CD4-positive, CD25-positive, alpha-beta regulatory T cell (primary cell): ENCODE measurements around the gene NOP10. TPM values are rescaled to one million over a fixed set of nuclear protein-coding genes. Genes with fewer than 3 reads are reported as not detected.

ENCODE experiments used
- ATAC-seq, 2 donors: fragments of 150-1000 bp; cut with Tn5 transposase; one replicate each; pipeline ENCODE4 v1.10.0; 2021; ENCODE audit warnings: low read depth in 2 of 2, moderate number of reproducible peaks in 2 of 2, moderate library complexity in 1 of 2
- DNase-seq, 3 donors: peaks; one replicate each; pipeline versions ENCODE4 v3.0.0 to v3.0.0-alpha.2; 2012 to 2022; ENCODE audit warnings: mixed read lengths in 1 of 3
- H3K27ac ChIP-seq: one replicate; pipeline ENCODE4 v1.7.0; 2013; ENCODE audit warnings: mild to moderate bottlenecking, low read length; ENCODE audit not compliant: insufficient read depth, poor library complexity, severe bottlenecking
- H3K27me3 ChIP-seq: one replicate; pipeline ENCODE4 v1.7.0; 2013; ENCODE audit warnings: low read length; ENCODE audit not compliant: control insufficient read depth, insufficient read depth
- H3K36me3 ChIP-seq: one replicate; pipeline ENCODE4 v1.7.0; 2013; ENCODE audit warnings: mild to moderate bottlenecking, low read length, moderate library complexity; ENCODE audit not compliant: control insufficient read depth, insufficient read depth
- H3K4me1 ChIP-seq: 2 replicates; pipeline ENCODE4 v1.7.0; 2013; ENCODE audit warnings: mild to moderate bottlenecking, low read length; ENCODE audit not compliant: insufficient read depth, control insufficient read depth, poor library complexity, severe bottlenecking
- H3K4me3 ChIP-seq: one replicate; pipeline ENCODE4 v1.7.0; 2013; ENCODE audit warnings: low read depth, mild to moderate bottlenecking, low read length, moderate library complexity
- H3K9me3 ChIP-seq, 2 experiments: 1 replicate in 1 of 2; 2 replicates in 1 of 2; pipeline ENCODE4 v1.7.0; 2013; ENCODE audit warnings: low read length in 2 of 2, mild to moderate bottlenecking in 1 of 2, moderate library complexity in 1 of 2; ENCODE audit not compliant: control insufficient read depth in 2 of 2
- H3K27ac Mint-ChIP-seq, 3 donors: one replicate each; pipeline ENCODE4 v1.8.0; 2020 to 2022; ENCODE audit warnings: mild to moderate bottlenecking in 3 of 3, mixed read lengths in 3 of 3, moderate library complexity in 2 of 3
- H3K27me3 Mint-ChIP-seq: one replicate; pipeline ENCODE4 v1.8.0; 2022; ENCODE audit warnings: mild to moderate bottlenecking, mixed read lengths
- H3K36me3 Mint-ChIP-seq: one replicate; pipeline ENCODE4 v1.8.0; 2020; ENCODE audit warnings: mixed read lengths
- H3K4me1 Mint-ChIP-seq, 4 donors: one replicate each; pipeline ENCODE4 v1.8.0; 2020 to 2022; ENCODE audit warnings: mixed read lengths in 4 of 4, mild to moderate bottlenecking in 1 of 4
- H3K4me3 Mint-ChIP-seq, 4 donors: one replicate each; pipeline ENCODE4 v1.8.0; 2020 to 2022; ENCODE audit warnings: mild to moderate bottlenecking in 4 of 4, mixed read lengths in 4 of 4, moderate library complexity in 3 of 4
- H3K9me3 Mint-ChIP-seq, 7 donors: one replicate each; pipeline ENCODE4 v1.8.0; 2020 to 2022; ENCODE audit warnings: mixed read lengths in 7 of 7, mild to moderate bottlenecking in 3 of 7, moderate library complexity in 2 of 7
- polyA plus RNA-seq, 4 donors: library from polyadenylated mRNA; unstranded; fragments of 300-500 nt; fragmentation: Illumina TruSeq; gene quantifications; one replicate each; pipeline ENCODE4 v1.2.3, GENCODE V29; 2021
- total RNA-seq: library from RNA; stranded (reverse); gene quantifications from one replicate; pipeline ENCODE4 v1.2.3, GENCODE V29; 2022

NOP10 gene
- total and polyA plus RNA-seq, 5 donors from 2014 or later = 54.1 to 504 (median 446) TPM

GRCh38 chr15:34336231-34336990 is 6.5 kb downstream of the NOP10 start:
- H3K9me3 Mint-ChIP-seq = peaks cover 0 to 2% (median 0%) of the 10 kb centered on the region in 7 donors
- no peaks in the 10 kb centered on the region for H3K27me3 ChIP-seq
- peaks cover 10% of the 10 kb centered on the region for H3K36me3 ChIP-seq
- H3K4me3 ChIP-seq = peak overlapping the region; percentile 97
- DNase-seq (peak in 1 of 3 donors; percentile 45), ATAC-seq (peak in 1 of 2 donors; percentile 3)
- H3K9me3 ChIP-seq = no peaks in the 10 kb centered on the region
- H3K4me1 Mint-ChIP-seq = peaks cover 27 to 68% (median 38%) of the 10 kb centered on the region in 4 donors
- H3K4me3 Mint-ChIP-seq = peak overlapping the region in 3 of 4 donors; percentile 99
- peak overlapping the region; percentile 96 to 99 (median 99) for H3K27ac Mint-ChIP-seq
- no peaks in the 10 kb centered on the region for H3K27me3 Mint-ChIP-seq
- peaks cover 10% of the 10 kb centered on the region for H3K36me3 Mint-ChIP-seq
- peak overlapping the region; percentile 87 for H3K27ac ChIP-seq
- peaks cover 71% of the 10 kb centered on the region for H3K4me1 ChIP-seq

DNA sequence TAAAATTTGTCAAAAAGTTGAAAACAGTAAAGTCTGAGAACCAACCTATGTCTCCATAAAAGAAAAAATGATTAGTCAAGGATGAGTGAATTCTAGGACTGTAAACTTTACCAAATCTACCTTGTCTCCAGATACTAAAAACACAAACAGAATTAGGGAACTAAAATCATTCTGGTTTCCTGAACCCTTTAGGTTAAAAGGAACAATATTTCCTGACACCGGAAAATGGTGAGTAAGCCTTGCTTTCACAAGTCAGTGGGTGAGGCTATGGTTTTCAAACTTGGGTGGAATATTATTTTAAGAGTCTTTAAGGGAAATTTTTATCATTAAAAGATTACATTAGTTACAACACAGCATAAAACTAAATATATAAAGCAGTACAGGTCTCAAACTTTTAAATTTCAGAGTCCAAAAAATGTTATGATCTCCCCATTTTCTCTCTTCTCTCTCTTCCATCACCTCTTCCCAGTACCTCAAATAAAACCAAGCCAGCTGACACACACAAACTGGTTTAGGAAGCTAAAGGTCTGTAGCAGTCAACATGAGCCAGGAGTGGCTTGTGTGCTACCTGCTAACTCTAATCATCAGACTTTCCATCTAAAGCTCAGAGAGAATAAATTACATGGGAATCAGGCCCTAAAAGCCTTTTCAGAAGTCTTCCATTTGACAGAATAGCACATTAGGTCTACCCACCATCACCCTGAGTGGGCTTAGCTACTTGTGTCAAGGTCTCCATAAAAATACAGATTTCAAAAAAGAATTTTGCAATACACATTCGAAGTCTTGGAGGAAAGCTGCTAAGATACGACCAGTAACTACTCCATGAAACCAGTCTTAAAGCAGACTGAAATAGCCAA is 7.5 kb downstream of the NOP10 start:
- peaks cover 24 to 68% (median 38%) of the 10 kb centered on the region in 4 donors for H3K4me1 Mint-ChIP-seq
- peaks cover 5% of the 10 kb centered on the region for H3K36me3 Mint-ChIP-seq

GRCh38 chr15:34334672-34335071 is 8.3 kb downstream of the NOP10 start:
- peaks cover 0 to 2% (median 0%) of the 10 kb centered on the region in 7 donors for H3K9me3 Mint-ChIP-seq
- ATAC-seq = no peak
- peaks cover 4% of the 10 kb centered on the region for H3K36me3 Mint-ChIP-seq
- no peaks in the 10 kb centered on the region for H3K9me3 ChIP-seq
- H3K27ac ChIP-seq = peak overlapping the region; percentile 87
- H3K27me3 ChIP-seq = no peaks in the 10 kb centered on the region
- H3K27ac Mint-ChIP-seq = peak overlapping the region; percentile 96 to 99 (median 99)
- no peak for DNase-seq
- H3K4me1 ChIP-seq = peaks cover 80% of the 10 kb centered on the region
- H3K36me3 ChIP-seq = peaks cover 2% of the 10 kb centered on the region
- no peaks in the 10 kb centered on the region for H3K27me3 Mint-ChIP-seq
- peak overlapping the region; percentile 97 for H3K4me3 ChIP-seq
- H3K4me3 Mint-ChIP-seq = peak overlapping the region in 3 of 4 donors; percentile 99
- peaks cover 23 to 67% (median 39%) of the 10 kb centered on the region in 4 donors for H3K4me1 Mint-ChIP-seq

More for the DNA sequence above, 7.5 kb downstream of the NOP10 start:
- H3K27ac Mint-ChIP-seq = peak overlapping the region; percentile 96 to 99 (median 99)
- Histone ChIP-seq H3K4me1 (peaks cover 78% of the 10 kb centered on the region), H3K27ac (peak overlapping the region; percentile 87), H3K4me3 (peak overlapping the region; percentile 97), H3K27me3 (no peaks in the 10 kb centered on the region), H3K9me3 (no peaks in the 10 kb centered on the region), H3K36me3 (peaks cover 9% of the 10 kb centered on the region)
- peak overlapping the region in 3 of 4 donors; percentile 99 for H3K4me3 Mint-ChIP-seq
- H3K27me3 Mint-ChIP-seq = no peaks in the 10 kb centered on the region
- peaks cover 0 to 2% (median 0%) of the 10 kb centered on the region in 7 donors for H3K9me3 Mint-ChIP-seq
- DNase-seq (no peak), ATAC-seq (no peak)

DNA sequence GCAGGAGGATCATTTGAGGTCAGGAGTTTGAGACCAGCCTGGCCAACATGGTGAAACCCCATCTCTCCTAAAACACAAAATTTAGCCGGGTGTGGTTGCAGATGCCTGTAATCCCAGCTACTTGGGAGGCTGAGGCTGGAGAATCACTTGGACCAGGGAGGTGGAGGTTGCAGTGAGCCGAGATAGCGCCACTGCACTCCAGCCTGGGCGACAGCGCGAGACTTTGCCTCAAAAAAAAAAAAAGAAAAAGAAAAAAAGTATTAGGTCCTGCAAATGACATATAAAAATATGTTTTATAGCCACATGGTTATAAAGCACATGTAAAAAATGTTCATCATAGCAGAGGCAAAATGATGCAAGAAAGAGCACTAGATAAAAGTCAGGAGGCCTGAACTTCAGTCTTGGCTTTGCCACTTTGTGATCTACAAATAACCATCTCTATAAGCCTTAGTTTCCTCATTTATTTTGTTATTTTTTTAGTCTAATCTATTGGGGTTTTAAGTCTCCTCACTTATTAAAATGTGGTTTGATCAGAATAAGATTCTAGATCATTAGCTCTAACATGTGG is 10.3 kb downstream of the NOP10 start:
- Mint-ChIP-seq H3K36me3 (peaks cover 4% of the 10 kb centered on the region), H3K27ac (peak overlapping the region; percentile 78 to 96 (median 89)), H3K4me3 (peak overlapping the region in 3 of 4 donors; percentile 52 to 89 (median 79)), H3K4me1 (peaks cover 38 to 80% (median 53%) of the 10 kb centered on the region in 4 donors), H3K27me3 (no peaks in the 10 kb centered on the region), H3K9me3 (peaks cover 0 to 2% (median 0%) of the 10 kb centered on the region in 7 donors)
- Histone ChIP-seq H3K4me1 (peaks cover 90% of the 10 kb centered on the region), H3K9me3 (no peaks in the 10 kb centered on the region), H3K27me3 (no peaks in the 10 kb centered on the region), H3K27ac (peak overlapping the region; percentile 87), H3K36me3 (no peaks in the 10 kb centered on the region), H3K4me3 (peak overlapping the region; percentile 69)
- ATAC-seq = no peak
- no peak for DNase-seq

- Histone ChIP-seq H3K4me1 (peaks cover 98% of the 10 kb centered on the region), H3K9me3 (no peaks in the 10 kb centered on the region), H3K27me3 (no peaks in the 10 kb centered on the region), H3K27ac (peak overlapping the region; percentile 87), H3K36me3 (no peaks in the 10 kb centered on the region), H3K4me3 (peak overlapping the region; percentile 69)
- Mint-ChIP-seq H3K36me3 (peaks cover 4% of the 10 kb centered on the region), H3K9me3 (no peaks in the 10 kb centered on the region), H3K4me3 (peak overlapping the region in 3 of 4 donors; percentile 52 to 89 (median 79)), H3K4me1 (peaks cover 39 to 85% (median 56%) of the 10 kb centered on the region in 4 donors), H3K27me3 (no peaks in the 10 kb centered on the region), H3K27ac (peak overlapping the region; percentile 78 to 96 (median 89))
- ATAC-seq (peak; percentile 12 to 20), DNase-seq (peak in 1 of 3 donors; percentile 53)
These were observed 11.1 kb downstream of the NOP10 start for GRCh38 chr15:34331809-34332208.

- peak overlapping the region in 3 of 4 donors; percentile 48 to 89 (median 60) for H3K4me3 Mint-ChIP-seq
- Histone ChIP-seq H3K4me3 (peak overlapping the region; percentile 75), H3K4me1 (peaks cover 98% of the 10 kb centered on the region), H3K27ac (peak overlapping the region; percentile 87), H3K36me3 (no peaks in the 10 kb centered on the region), H3K27me3 (no peaks in the 10 kb centered on the region), H3K9me3 (no peaks in the 10 kb centered on the region)
- peaks cover 4% of the 10 kb centered on the region for H3K36me3 Mint-ChIP-seq
- DNase-seq = no peak
- H3K27me3 Mint-ChIP-seq = no peaks in the 10 kb centered on the region
- peaks cover 30 to 91% (median 60%) of the 10 kb centered on the region in 4 donors for H3K4me1 Mint-ChIP-seq
- no peaks in the 10 kb centered on the region for H3K9me3 Mint-ChIP-seq
- H3K27ac Mint-ChIP-seq = peak overlapping the region; percentile 89 to 96 (median 95)
- no peak for ATAC-seq
These were observed 12.7 kb downstream of the NOP10 start for GRCh38 chr15:34330279-34330678.

- no peaks in the 10 kb centered on the region for H3K9me3 Mint-ChIP-seq
- ATAC-seq = no peak
- H3K4me1 ChIP-seq = peaks cover 98% of the 10 kb centered on the region
These were observed 13.9 kb downstream of the NOP10 start for GRCh38 chr15:34329006-34329405.

More at GRCh38 chr15:34329006-34329405, 13.9 kb downstream of the NOP10 start:
- Mint-ChIP-seq H3K27ac (peak overlapping the region; percentile 89 to 95 (median 93)), H3K4me1 (peaks cover 33 to 91% (median 60%) of the 10 kb centered on the region in 4 donors), H3K36me3 (peaks cover 4% of the 10 kb centered on the region), H3K4me3 (peak overlapping the region; percentile 59 to 92 (median 74)), H3K27me3 (no peaks in the 10 kb centered on the region)
- no peaks in the 10 kb centered on the region for H3K9me3 ChIP-seq
- peak overlapping the region; percentile 87 for H3K27ac ChIP-seq
- H3K4me3 ChIP-seq = peak overlapping the region; percentile 75
- no peak for DNase-seq
- no peaks in the 10 kb centered on the region for H3K36me3 ChIP-seq
- H3K27me3 ChIP-seq = no peaks in the 10 kb centered on the region
